Measurements from ENCODE around the gene SLC16A8.
"Not testable (repeated sequence)": the region's sequence is repeated elsewhere in the genome, so short reads cannot be mapped to it uniquely, and the experiment has no call there.

SLC16A8 gene, protein sequence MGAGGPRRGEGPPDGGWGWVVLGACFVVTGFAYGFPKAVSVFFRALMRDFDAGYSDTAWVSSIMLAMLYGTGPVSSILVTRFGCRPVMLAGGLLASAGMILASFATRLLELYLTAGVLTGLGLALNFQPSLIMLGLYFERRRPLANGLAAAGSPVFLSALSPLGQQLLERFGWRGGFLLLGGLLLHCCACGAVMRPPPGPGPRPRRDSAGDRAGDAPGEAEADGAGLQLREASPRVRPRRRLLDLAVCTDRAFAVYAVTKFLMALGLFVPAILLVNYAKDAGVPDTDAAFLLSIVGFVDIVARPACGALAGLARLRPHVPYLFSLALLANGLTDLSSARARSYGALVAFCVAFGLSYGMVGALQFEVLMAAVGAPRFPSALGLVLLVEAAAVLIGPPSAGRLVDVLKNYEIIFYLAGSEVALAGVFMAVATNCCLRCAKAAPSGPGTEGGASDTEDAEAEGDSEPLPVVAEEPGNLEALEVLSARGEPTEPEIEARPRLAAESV

DNA sequence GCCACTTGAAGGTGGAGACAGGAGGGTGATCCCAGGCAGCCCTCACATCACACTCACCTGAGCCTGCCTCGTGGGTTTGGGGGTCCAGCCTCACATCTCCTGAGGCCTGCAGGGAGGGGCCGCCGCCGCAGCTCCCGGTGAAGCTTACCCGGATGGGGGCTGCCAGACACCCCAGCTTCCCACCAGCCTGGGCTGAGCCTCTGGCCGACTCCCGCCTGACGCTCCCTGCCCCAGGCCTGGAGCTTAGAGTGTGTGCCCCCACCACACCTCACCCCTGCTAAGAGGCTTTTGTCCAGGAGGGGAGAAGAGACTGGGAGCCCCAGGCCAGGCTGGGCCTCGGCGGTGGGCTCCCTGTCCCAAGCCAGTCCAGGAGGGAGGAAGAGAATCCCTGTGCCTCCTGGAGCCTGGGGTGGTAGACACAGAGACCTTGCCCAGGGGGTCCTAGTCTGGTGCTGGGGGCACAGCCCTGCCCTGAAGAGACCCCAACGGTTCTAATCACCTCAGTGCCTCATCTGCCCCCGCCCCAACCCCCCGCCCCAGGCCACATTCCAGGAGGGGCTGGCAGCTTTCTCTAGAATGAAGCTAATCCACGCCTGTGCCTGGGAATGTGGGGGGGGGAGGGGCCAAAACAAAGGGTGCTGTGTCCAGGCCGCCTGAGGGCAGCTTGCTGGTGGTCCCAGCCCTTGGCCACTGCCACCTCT, at the start of gene SLC16A8:
Gene SLC16A8, minus strand, starts transcription at position 254 of the 701 bp plus-strand sequence. CDS start 1,311 bp downstream, outside the sequence.
- no peak for DNase-seq (ENCODE audit: low read depth)

DNA sequence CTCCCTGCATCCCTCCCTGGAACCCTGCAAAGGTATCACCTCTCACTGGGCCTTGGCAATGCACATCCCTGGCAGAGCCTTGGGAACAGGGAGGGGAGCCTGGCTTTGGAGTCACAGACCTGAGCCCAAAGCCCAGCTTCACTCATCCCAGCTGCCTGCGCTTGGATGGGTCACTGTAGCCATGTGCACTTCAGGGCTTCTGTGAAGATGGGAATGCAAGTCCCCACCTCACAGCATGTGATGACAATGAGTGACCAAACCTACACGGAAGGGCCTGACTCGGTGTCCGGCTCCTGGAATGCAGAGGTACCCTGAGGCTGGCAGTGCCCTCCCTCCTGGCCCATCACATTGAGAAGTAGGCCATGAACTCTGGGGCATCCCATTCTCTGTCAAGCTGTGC, 49.3 kb upstream of the SLC16A8 start:
- DNase-seq (ENCODE audit: low read depth) = no peak

DNA sequence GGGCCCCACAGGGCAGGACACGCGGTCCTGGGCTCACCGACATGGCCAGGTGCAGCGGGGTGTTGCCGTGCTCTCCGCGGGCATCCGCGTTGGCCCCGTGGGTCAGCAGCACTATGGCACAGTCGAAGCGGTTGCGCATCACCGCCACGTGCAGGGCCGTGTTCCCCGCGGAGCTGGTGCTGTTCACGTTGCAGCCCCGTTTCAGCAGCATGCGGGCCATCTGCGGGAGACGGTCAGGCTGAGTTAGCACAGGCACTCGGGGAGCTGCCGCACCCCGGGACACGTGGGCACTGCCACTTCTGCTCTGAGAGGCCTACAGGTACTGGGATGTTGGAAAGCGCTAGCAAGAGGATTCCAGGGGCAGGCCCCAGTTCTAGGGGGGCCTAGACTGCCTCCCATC, 48.8 kb upstream of the SLC16A8 start:
- no peak for DNase-seq (ENCODE audit: low read depth)

DNA sequence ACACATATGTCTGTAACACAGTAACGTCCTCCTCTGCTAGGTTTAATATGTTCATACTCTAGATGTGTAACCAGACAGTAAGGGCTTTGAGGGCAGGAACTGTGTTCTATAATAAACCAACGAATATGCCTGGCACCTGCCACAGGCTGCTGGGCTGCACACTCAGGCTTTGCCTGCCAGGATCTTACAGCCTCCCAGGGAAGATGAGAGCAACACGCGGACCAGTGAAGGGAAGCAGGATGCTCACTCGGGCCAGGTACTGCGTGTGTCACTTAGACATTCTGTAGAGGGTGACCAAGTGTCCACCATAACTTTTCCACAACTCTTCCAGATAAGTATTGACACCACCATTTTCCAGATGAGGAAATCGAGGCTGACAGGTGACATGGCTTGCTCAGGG, 48.2 kb upstream of the SLC16A8 start:
- DNase-seq (ENCODE audit: low read depth) = no peak

DNA sequence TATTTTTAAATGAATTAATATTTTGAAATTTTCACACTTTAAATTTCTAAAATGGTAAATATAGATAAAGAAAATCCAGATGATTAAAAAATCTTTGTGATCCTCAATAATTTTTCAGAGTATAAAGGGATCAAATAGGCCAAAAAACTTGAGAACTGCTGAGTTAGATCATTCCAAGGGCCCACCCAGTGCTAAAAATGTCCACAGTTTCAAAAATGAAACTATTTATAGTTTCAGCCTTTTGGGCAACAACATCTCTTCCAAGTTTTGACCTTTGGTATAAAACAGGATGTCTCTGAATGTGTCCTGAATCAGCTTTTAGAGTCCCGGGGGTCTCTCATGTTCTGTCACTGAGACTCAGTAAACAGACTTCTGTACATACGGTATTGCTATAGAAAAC, 47.4 kb upstream of the SLC16A8 start:
- no peak for DNase-seq (ENCODE audit: low read depth)

DNA sequence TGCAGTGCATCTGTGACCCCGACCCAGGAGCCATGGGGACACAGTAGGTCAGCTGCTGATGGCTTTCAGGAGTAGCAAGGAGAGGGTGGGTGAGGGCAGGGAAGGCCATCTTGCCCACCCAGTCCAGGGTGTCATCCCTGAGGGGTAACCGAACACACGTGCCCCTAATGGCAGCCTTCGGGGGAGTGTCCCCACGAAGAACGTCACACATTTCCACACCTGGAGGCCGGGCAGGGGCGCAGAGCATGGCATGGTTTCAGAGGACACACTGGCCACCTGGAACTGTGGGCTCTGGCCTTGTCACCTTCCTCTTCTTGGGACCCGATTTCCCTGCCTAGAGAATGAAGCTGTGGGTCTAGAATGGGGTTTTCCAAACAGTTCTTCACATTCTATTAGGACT, 45.9 kb upstream of the SLC16A8 start:
- no peak for DNase-seq (ENCODE audit: low read depth)

DNA sequence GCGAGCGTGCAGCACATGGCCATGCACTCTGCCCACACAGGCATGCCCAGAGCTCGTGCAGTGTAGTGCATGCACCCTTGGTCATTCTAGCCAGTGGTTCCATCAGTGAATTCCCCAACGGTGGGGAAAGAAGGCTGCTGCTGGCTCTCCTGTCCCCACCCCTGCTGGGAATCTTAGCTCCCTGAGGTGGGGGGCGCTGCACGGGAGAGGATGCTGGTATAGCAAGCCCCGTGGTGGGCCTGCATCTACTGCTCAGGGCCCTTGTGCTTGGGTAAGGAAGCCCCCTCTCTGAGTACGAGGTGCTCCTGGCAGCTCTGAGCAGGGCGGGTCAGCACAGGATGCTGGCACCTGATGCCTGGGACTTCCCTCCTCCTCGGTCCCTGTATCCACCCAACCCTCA, 45.0 kb upstream of the SLC16A8 start:
- DNase-seq (ENCODE audit: low read depth) = no peak

DNA sequence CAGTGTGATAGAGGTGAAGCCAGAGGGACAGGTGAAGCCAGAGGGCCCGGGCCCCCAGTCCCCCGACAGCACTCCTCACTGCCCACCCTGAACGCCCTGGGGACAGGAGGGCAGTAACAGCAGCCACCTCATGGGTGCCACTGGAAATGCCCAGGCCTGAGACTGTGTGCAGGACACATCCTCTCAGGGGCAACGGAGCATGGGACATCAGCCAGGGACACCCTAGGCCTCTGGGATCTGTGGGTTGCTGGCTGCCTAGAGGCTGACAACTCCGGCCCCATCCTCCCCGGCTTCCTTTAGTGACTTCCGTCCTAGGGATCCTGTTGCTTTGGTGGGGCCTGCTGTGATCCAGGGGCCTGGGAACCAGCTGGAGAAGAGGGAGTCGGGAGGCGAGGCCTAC, 43.9 kb upstream of the SLC16A8 start:
- no peak for DNase-seq (ENCODE audit: low read depth)

DNA sequence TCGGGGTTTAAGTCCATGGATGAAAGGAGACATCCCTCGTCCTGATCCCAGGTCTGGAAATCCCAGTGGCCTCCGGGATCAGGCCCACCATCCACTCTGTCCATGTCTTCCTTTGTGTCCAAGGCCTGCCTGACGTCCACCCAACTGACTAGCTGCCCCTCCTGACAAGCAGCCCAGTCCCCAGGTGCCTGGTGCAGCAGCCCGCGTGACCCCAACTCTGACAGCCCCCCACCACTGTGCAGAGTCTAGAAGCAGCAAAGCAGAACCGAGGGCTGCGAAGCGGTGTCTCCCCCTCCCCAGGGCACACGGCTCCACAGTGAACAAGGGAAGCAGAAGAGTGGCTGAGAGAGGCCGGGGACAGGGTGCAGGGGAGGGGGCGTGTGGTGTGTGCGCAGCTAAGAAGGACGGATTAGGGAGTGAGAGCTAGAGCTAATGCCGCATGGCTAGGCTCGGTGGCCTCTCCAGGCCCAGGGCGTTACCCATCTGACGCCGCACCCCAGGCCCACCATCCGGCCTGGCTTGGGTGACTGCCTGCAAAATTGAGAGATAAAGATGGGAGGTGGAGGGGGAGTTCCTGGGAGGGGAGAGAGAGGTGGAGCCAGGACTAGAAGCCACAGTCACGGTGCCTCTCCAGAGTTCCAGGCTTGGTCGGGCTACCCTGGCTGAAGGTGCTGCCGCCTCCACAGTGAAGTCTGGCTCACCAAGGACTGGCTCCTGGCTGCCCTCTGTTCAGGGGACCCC, 43.1 kb upstream of the SLC16A8 start:
- no peak for DNase-seq (ENCODE audit: low read depth)

DNA sequence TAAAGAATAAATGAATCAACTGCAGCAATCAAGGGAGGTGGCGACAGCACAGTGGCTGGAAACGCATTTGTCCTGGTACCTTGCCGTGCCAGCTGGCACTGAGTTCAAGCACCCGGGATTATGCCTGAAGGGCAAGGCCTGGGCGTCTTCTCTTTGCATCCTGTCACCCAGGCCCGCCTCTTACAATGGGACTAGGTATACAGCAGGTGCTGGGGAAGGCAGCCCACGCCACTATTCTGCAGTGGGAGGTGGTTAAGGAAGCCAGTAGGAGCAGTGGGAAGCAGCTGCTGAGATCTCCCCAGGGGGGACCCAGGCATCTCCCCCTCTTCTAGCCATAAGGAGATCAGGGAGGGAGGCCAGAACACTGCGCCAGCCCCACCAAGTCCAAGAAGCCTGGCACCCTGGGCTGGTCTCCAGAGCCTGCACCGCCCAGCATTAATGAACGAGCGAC, 41.8 kb upstream of the SLC16A8 start:
- DNase-seq (ENCODE audit: low read depth) = no peak

DNA sequence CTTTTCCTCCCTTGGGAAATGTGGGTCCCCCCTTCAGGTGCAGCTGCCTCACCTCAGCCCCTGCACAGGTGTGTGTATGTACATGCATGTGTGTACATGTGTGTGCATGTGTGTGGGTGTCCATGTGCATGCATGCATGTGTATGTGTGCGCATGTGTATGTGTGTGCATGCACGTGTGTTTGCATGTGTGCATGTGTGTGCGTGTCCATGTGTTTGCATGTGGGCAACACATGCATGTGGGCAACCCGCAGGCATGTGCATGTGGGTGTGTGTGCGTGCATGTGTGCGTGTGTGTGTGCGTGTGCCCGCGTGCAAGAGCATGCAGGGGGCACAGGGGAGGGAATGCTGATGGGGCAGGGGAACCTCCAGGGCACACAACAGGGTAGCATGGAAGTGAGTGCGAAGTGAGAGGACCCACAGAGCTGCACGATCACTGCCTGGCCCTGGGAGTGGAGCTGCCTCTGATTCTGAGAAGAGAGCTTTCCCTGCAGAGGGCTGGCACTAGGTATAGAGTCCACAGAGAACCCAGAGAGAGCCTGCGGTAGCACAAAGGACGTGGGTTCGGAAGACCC, 41.1 kb upstream of the SLC16A8 start:
- no peak for DNase-seq (ENCODE audit: low read depth)

DNA sequence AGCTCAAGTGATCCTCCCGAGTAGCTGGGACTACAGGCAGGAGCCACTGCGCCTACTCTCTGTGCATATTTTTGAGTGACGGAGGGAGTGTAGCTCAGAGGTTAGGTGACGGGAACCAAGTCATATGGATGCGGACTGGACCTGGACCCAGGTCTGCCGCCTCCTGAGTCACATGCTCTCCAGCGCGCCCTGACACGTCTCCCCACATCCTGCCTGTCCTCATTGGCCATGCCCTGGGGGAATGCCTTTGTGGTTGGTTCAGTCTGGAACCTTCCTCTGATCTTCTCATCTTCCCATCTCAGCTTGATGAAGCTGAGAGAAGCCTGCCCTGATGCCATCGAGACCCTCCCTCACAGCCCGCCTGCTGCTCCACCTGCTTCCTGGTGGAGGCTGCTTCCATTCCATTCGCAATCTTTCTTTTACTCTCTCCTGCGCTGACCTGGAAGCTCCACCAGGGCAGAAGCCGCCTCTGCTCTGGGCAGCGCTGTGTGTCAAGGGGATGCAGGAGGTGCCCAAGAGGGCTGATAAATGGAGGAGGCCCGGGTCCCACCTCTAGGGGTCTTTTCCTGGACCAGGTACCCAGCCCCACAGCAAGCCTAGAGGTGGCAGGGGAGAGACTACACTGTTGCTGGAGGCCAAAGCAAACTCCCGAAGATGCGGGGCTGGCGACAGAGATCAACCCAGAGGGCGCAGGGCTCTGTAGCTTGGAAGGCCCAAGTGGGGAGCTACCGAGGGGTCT, 40.4 kb upstream of the SLC16A8 start:
- no peak for DNase-seq (ENCODE audit: low read depth)

DNA sequence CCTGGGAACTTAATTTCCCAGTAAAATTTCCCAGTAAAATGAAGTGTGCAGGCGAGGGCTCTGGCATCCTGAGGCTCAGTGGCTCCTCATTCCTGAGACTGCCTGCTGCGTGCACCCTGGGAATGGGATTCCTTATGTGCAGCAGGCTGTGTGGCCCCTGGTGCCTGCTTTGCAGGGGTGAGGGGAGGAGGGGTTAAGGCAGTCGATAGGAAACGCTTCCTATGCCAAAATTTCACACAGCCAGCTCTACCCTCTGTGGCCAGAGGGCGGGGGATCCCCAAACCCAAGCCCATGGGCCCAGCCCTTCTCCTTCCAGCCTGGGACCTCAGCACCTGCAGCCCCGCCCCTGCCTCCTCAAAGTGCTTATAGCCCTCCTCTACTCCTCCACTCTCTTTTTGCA, 38.6 kb upstream of the SLC16A8 start:
- no peak for DNase-seq (ENCODE audit: low read depth)

DNA sequence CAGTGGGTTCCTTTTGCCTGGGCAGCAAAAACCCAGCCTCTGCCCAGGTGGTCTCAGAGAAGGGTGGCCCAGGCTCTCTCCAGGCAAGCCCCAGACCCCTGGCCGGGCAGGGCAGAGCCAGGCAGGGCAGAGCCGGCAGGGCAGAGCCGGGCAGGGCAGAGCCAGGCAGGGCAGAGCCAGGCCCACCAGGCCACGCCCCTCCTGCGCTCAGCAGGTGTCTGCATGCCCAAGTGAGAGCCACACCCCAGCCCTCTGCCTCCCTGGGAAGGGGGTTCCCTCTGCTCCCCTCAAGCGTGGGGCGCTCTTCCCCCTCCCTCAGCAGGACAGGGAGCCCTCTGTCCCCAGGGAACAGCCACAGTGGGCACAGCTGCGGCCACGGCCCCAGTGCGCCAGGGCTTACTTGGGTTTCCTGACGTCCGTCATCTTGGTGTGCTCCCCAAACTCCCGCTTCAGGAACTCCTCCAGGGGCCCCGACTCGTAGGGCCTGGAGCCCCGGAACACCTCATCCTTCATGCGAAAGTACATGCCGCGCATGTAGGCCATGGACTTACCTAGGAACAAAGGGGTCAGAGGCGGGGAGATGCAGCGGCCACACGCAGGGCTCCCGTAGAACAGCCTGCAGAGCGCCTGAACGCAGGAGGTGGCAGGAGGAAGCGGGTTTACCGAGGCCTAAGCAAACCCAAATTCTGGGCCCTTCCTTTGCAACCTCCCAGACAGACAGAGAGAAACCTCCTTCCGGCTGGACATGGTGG, 36.6 kb upstream of the SLC16A8 start:
- no peak for DNase-seq (ENCODE audit: low read depth)

DNA sequence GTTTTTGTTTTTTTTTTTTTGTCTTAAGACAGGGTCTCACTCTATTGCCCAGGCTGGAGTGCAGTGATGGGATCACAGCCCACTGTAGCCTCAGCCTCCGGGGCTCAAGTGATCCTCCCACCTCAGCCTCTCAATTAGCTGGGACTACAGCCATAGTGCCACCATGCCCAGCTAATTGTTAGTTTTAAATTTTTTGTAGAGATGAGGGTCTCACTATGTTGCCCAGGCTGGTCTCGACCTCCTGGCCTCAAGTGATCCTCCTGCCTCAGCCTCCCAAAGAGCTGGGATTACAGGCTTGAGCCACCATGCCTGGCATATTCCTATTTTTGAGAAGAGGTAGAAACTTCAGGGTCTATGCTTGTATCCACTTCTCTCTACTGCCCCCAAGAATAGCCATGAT, 34.8 kb upstream of the SLC16A8 start:
- not testable (repeated sequence) for DNase-seq (ENCODE audit: low read depth)

DNA sequence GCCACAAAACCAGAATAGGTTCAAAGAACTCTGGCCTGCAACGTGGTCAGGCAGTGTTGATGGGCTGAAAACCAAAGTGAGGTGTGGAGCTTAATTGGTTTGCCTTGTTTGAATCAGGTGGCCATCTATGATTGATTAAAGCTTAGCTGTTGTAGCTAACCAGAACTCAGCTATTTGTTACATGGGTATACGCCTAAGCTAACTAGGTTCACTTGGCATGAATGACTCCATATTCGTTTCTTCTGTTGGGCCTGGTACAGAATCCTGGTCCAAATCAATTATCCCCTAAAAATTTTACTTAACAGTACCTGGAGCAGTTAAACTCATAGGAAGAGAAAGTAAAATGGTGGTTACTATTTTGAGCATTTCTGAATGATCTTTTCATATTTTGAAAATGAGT, 34.2 kb upstream of the SLC16A8 start:
- no peak for DNase-seq (ENCODE audit: low read depth)

DNA sequence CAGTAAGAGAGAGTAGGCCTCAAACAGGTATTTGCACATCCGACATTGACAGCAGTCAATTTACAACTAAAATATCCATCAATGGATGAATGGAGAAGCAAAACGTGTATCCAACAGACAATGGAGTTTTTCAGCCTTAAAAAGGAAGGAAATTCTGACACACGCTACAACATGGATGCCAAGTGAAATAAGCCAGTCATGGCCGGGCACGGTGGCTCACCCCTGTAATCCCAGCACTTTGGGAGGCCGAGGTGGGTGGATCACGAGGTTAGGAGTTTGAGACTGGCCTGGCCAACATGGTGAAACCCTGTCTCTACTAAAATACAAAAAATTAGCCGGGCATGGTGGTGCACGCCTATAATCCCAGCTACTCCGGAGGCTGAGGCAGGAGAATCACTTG, 33.6 kb upstream of the SLC16A8 start:
- not testable (repeated sequence) for DNase-seq (ENCODE audit: low read depth)

DNA sequence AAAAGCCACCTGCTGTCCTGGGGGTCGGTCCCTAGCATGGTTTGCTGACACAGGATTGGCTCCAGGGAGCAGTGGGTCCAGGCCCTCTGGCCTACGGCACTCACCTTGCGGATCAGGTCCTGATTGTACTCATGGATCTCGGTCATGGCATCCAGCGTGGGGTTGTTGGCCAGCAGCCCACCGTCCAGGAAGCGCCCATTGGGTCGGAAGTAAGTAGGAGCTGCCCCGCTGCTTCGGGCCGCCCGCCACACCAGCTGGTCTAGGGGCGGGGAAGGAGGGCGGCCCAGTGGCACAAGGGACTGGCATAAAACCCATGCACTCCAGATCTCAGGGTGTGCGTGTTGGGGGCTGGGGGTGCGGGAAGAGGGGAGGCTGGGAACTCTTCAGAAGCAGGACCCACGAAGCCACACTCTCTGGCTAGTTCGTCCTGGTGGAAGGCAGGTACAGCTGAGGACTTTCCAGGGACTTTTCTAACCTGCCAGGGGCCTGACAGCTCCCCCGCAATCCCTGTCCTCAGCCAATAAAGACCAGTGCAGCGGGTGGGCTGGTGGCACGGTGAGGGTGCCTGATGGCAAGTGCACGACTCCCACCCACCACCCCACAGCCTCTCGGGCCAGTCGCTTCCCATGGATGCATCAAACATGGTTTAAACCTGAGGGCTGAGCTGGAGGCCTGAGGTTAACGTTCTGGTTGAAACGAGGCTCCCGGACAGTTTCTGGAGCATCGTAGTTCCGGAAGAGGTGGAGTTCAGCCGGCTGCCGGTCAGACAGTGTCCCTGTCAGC, 31.6 kb upstream of the SLC16A8 start:
- DNase-seq (ENCODE audit: low read depth) = no peak

DNA sequence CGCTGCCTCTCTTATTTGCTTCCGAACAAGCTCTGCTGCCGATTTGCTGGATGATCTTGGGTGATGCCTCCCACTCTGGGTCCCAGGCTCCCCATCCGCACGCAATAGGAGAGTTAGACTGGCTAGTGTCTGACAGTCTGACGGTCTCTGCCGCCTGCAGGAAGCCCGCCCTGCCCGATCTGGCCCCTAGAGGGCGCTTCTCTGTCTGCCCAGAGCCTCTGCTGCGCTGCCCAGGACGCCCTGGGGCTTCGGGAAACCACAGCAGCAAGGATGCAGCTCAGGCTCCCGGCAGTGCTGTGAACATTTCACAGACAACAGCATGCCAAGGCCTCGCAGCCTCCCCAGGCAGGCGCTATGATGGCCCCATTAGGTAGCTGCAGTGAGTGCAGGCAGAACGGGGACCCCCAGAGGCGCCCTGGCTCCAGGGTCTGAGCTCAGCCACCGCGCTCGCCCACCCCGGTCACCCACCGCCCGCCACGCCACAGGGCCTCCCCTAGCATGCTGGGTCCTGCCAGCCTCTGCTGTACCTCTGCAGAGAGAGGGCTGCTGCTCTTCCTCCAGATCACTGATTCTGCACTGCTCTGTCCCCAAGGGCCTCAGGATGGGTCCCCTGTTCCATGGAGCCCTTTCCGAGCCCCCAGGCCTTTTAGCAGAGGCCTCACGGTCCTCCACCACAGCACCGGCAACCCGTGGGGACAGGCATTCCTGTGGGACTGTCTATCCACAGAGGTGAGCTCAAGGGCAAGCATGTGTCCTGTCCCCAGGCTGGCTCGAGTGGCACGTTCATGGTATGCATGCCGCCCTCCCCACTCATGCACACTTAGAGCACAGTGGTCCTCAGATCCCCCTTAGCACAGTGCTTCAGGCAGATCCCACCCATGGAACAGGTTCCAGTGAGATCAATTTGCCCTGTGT, 30.8 kb upstream of the SLC16A8 start:
- peak; percentile 51 for DNase-seq (ENCODE audit: low read depth)
